GM18502 (cell line): ENCODE data around the gene CRYM.
"Not testable (repeated sequence)": the region's sequence is repeated elsewhere in the genome, so short reads cannot be mapped to it uniquely, and the experiment has no call there.

Experiments used
- ATAC-seq: cut with Tn5 transposase; IDR thresholded peaks from one replicate; pipeline ENCODE4 v1.9.1; 2021; ENCODE audit warnings: mild to moderate bottlenecking; ENCODE audit not compliant: unreplicated experiment, poor library complexity

The CRYM gene

DNA sequence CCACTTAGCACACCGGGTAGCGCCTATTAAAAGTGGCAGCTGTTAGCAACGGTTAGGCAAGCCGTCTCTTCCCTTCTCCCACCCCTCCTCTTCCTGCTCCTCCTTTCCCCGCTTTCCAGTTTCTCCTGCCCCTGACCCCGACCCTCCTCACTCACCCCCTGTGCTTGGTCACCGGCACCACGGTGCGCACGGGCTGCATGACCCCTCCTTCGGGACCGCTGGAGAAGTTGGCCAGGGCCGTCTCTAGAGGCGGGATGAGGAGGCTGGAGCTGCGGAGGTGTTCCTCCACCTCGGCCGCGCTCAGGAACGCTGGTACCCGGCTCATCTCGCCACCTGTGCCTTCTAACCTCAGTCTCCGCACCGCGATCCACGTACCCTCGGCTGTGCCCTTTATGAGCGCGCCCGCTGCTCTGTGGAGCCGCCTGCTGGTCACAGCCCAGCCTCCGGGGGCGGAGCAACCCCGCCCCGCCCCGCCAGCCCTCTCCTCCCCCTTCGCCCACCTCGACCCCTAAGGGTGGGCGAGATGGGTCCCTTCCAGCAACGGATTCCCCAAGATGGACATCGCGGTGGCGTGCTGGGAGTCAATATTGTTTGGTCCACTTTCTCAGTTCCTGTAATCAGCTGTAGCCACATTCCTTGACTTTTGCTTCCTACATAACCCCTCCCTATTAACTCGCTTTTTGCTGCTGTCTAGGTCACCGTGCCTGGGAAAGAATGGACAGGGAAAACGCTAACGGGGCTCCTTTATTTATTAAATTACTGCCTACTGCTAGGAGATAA lies at the start of gene CRYM:
Gene CRYM (minus strand): TSS at position 364 of the 780 bp plus-strand sequence. CDS start 39 bp downstream, at position 325.
- no peak for ATAC-seq

DNA sequence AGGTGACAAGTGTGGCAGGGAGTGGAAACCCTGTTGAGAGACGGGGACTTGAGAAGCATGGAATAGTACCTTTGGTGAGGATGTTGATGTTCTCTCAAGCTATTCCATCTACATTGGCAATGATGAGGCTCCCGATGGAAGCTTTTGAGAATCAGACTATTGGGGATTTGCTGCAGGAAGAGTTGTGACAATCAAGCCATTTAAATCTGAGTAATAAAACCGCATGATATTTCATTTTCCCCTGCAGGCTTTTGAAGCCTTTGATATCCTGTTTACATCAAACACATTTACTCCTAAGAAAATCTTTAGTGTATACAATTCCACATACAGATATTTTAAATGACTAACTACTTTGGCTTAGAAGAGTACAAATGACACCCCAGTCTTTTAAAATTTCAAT lies 49.0 kb upstream of the CRYM start:
- ATAC-seq = no peak

DNA sequence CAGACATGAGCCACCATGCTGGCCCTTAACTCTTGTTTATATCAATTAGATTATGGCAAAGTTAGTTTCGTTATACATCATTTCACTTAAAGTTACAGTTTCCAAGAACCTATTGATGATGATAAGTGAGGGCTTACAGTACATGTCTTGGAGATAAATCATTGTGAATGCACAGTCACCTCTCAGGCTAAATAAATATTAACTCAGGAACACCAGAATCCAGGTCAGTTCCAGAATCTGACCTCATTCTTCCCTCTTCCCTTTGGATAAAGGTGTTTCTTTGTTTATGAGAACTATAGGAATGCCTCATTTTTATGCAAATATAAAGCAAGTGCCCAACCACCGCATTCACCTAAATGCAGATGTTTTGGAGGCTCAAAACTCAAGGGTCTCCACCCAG lies 48.4 kb upstream of the CRYM start:
- no peak for ATAC-seq

DNA sequence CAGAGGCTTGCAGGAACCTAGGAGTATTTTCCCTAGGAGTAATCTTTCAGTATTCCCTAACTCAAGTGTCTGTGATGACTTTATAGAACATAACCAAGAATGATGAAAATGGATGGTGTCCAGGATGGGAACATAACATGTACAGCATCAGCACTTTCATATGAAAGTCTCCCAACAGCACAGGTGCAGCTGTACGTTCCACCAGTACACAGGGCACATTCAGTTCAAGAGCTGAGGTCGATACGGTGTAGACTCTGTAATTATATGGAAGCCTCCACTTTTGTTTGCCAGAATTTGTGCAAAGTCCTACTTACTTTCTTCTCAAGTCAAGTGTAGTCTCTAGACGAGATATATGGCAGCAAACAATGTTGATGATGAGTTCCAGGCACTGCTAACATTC lies 46.2 kb upstream of the CRYM start:
- no peak for ATAC-seq

DNA sequence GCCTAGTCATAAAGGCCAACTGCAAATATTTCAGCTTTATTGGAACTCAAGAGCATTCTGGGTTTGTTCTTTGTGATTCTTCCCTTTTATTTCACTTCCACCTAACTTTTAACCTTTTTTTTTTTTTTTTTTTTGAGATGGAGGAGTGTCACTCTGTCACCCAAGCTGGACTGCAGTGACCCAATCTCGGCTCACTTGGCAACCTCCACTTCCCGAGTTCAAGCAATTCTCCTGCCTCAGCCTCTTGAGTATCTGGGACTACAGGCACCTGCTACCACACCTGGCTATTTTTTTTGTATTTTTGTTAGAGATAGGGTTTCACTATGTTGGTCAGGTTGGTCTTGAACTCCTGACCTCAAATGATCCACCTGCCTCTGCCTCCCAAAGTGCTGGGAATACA lies 44.2 kb upstream of the CRYM start:
- not testable (repeated sequence) for ATAC-seq

DNA sequence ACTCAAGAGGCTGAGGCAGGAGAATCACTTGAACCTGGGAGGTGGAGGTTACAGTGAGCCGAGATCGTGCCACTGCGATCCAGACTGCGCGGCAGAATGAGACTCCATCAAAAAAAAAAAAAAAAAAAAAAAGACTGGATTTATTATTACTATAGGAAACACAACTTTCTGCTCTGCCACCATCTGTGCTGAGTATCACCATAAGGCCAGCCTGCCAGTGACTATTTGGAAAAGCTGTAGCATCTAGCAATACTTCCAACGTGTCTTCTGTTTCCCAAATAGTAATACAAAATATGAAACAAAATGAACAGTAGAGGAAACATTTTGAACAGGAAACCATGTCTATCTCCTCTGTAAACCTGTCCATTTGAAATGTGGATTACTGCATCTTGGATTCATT lies 43.6 kb upstream of the CRYM start:
- no peak for ATAC-seq

DNA sequence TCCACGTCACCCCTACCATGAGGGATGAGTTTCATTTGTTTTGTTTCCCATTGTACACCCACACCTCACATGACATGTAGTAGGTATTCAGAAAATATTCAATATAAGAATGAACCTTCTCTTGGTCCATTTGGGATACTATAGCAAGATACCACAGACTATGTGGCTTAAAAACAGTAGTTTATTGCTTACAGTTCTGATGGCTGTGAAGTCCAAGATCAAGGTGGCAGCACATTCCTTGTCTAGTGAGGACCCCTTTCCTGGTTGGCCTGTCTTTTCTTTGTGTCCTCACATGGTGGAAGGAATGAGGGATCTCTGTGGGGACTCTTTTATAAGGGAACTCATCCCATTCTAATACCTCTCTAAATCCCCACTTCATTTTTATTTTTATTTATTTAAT lies 36.2 kb upstream of the CRYM start:
- ATAC-seq = no peak

DNA sequence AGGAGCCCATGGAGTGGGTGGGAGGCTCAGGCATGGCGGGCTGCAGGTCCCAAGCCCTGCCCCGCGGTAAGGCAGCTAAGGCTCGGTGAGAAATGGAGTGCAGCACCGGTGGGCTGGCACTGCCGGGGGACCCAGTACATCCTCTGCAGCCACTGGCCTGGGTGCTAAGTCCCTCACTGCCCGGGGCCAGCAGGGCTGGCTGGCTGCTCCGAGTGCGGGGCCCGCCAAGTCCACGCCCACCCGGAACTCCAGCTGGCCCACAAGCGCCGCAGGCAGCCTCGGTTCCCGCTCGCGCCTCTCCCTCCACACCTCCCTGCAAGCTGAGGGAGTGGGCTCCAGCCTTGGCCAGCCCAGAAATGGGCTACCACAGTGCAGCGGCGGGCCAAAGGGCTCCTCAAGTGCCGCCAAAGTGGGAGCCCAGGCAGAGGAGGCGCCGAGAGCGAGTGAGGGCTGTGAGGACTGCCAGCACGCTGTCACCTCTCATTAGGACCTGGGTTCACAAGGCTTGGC lies 34.8 kb upstream of the CRYM start:
- ATAC-seq = not testable (repeated sequence)

DNA sequence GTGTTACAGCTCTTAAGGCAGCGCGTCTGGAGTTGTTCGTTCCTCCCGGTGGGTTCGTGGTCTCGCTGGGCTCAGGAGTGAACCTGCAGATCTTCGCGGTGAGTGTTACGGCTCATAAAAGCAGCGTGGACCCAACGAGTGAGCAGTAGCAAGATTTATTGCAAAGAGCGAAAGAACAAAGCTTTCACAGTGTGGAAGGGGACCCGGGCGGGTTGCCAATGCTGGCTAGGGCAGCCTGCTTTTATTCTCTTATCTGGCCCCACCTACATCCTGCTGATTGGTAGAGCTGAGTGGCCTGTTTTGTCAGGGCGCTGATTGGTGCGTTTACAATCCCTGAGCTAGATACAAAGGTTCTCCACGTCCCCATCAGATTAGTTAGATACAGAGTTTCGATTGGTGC lies 34.0 kb upstream of the CRYM start:
- not testable (repeated sequence) for ATAC-seq

DNA sequence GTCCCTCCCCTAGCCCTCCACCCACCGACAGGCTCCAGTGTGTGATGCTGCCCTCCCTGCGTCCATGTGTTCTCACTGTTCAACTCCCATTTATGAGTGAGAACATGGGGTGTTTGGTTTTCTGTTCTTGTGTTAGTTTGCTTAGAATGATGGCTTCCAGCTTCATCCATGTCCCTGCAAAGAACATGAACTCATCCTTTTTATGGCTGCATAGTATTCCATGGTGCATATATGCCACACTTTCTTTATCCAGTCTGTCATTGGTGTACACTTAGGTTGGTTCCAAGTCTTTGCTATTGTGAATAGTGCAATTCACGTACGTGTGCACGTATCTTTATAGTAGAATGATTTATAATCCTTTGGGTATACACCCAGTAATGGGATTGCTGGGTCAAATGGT lies 28.6 kb upstream of the CRYM start:
- not testable (repeated sequence) for ATAC-seq

DNA sequence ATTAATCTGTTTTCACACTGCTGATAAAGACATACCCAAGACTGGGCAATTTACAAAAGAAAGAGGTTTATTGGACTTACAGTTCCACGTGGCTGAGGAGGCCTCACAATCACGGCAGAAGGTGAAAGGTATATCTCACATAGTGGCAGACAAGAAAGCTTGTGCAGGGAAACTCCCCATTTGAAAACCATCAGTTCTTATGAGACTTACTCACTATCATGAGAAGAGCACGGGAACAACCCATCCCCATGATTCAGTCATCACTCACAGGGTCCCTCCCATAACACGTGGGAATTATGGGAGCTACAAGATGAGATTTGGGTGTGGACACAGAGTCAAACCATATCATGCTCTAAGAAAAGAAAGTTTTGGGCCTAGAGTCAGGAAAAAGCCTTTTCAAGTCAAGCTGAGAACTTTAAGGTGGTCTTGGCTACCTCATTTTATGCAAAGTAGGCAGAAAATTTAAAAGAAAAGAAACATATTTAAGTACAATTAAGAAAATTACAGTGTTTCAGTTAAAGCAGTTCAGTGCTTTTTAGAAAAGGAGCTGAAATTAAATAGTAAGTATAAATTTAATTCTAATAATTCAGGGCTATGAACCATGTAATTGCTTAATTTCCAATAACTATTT lies 24.9 kb upstream of the CRYM start:
- ATAC-seq = no peak

DNA sequence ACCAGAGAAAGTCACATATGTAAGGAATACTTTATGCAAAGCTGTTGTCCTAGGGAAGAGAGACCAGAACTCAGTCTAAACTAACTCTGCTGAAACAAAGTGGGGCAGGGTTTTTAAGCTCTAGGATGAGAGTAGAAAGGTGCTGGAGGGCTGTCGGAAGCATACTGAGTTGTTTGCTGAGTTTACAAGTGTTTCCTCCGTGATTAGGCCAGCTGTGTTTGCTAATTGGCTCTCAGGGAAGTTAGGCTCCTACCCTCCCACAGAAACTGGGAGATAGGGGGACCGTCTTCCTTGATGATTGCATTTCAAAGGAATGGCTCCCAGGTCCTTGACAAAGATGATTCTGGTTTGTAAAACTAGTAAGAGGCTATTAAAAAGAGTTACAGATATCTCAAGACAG lies 24.4 kb upstream of the CRYM start:
- no peak for ATAC-seq

DNA sequence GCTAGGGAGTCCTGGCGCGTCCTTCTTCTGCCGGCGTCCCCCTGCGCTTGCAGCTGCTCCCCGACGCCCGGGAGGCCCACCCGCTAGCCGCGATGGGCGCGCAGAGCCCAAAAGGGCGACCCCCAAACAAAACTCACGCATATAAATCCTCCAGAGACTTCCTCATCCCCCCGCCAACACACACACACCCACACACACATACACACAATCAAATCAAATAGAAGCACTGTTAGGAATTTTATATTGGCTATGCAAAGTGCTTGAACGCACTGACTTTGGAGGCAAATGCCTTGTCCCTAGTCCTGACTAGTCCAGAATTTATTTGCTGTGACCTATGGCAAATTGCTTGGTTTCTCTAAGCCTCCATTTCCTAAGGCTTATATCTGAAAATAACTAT lies 23.8 kb upstream of the CRYM start:
- ATAC-seq = no peak

DNA sequence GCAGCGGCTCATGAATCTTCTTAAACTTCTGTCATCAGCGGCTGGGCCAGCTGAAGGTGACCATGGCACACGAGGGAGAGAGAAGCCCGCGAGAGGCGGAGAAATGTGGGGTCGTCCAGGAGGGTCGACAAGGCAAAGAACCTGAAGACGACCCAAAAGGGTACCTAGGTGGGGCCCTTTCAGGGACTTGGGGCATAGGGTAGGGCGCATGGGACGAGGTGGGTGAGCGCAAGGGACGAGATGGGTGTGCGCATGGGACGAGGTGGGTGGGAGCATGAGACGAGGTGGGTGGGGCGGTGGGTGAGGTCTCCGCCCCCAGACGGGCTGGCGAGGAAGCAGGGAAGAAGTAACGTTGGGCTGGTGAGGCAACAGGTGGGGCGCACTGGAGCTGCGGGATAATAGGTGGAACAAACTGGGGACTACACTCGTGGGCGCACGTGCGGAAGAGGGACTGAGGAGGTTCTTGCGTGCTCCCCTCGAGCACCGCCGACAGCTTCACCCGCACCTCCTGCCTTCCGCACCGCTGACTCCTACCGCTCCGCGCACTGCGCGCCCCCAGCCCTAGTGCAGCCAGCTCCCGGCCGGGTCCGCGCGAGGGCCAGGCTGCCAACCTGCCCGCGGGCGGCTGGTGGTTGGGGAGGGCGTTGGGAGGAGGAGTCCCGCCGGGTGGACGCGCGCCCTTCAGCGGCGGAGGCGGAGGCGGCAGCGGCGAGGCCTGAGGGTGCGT lies 23.2 kb upstream of the CRYM start:
- peak; percentile 54 for ATAC-seq

DNA sequence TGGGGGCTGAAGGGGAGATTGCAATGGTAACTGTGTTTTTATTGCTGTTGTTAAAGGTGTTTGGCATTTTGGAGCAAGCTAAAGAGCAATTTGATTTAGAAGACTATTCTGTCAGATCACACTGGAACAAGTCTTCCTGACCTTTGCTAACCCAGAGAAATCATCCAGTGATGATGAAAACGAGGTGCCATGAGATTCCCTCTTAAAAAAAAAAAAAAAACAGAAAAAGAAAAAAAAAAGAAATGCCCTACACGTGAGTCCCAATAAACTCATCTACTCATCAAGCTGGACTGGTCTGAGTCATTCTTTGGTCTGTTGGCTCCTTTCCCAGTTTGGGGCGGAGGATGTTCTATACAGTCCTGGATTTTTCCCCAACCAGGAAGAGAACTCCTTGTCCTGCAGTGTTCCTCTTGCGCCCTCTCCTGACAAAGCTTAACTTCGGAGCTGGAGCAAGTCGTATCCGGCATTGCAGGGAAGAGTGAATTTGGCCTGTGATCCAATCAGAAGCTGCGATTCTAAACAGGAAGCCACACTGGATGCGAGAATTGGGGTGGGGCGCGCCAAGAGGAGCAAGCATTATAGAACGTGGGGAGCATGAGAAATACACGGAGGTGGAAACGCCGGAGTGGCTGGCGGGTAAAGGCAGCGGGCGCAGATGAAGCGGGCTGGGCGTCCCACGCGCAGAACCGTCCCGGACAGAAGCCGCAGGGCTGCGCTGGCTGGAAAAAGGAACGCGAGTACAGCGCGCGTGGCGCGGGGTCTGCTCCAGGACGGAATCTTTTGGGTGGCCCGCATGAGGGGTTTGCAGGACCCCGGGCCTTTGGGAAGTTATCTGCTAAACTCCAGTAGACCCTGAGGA lies 22.4 kb upstream of the CRYM start:
- peak; percentile 60 for ATAC-seq

DNA sequence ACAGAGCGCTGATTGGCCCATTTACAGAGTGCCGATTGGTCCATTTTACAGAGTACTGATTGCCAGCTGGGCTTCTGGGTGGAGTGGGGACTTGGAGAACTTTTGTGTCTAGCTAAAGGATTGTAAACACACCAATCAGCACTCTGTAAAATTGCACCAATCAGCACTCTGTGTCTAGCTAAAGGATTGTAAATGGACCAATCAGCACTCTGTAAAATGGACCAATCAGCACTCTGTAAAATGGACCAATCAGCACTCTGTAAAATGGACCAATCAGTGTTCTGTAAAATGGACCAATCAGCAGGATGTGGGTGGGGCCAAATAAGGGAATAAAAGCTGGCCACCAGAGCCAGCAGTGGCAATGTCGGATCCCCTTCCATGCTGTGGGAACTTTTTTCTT lies 11.7 kb upstream of the CRYM start:
- not testable (repeated sequence) for ATAC-seq

DNA sequence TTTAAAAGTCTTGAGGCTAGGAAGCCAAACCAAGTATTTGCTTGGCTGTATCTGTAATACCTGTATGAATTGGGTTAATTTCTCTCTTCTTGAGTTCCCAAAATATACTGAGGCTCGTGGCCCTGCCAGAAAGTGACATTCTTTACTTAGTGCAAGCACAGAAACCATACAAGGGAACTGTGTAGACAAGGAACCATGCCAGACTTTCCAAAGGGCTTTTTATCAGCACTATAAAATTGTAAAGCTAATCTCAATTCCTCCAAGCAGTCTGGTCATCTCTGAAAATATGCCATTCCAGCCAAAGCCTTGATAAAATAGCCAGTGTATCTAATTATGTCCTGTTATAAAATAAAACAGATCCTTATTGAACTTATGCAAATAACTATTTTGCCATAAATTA lies 7.2 kb upstream of the CRYM start:
- no peak for ATAC-seq

DNA sequence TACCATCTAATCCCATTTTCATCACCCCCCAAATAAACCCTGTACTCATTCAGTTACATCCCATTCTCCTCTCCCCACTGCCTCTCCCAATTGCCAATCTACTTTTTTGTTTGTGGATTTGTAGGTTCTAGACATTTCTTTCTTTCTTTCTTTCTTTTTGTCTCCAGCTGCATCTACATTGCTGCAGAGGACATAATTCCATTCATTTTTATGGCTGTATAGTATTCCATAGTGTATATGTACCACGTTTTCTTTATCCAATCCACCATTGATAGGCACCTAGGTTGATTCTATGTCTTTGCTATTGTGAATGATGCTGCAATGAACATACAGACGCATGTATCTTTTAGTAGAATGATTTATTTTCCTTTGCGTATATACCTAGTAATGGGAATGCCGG lies 6.3 kb upstream of the CRYM start:
- ATAC-seq = no peak

DNA sequence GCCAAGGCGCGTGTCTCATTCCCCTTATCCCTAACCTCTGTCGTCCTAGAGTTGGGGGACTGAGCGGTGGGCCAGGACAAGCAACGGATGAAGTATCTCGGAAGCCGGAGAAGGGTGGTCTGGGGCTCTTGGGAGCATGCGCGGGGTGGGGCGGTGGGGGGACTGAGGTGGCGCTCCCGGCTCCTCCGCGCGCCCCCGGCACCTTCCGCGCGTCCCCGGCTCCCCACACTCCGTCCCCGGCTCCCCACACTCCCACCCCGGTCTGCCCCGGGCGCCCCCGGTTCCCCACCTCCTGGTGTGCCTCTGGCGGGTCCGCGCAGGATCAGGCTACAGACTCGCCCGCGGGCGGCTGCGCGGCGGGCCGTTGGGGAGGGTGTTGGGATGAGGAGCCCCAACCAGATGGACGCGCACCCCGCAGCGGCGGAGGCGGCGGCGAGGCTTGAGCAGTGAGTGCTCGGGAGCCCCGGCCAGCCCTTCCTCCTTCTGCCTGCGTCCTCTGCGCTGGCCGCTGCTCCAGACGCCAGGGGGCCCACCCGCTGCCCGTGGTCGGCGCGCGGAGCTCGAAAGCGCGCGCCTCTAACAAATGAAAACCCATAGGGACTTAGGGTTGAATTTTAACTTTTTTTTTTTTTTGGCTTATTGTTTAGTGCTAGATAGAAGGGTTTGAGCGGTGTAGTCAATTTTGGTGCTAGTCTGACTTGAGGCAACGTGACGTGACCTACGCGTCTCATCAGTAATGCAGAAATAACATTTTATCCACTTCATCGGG lies 5.6 kb upstream of the CRYM start:
- ATAC-seq = no peak
